Adipocyte (in vitro differentiated cells): ENCODE measurements around the gene KRTAP21-3.
"Not testable (repeated sequence)": the region's sequence is repeated elsewhere in the genome, so short reads cannot be mapped to it uniquely, and the experiment has no call there.

Experiments used
- DNase-seq: peaks from one replicate; pipeline ENCODE4 v3.0.0-alpha.2; 2015; ENCODE audit warnings: low read depth
- H3K27me3 ChIP-seq: replicated peaks from 2 replicates; pipeline ENCODE4 v1.7.0; 2013; ENCODE audit warnings: mild to moderate bottlenecking, low read length, moderate library complexity; ENCODE audit not compliant: control insufficient read depth, insufficient read depth
- H3K36me3 ChIP-seq: 2 replicates; pipeline ENCODE4 v1.7.0; 2013; ENCODE audit warnings: low read length, mild to moderate bottlenecking, moderate library complexity; ENCODE audit not compliant: control insufficient read depth, insufficient read depth, severe bottlenecking
- H3K4me1 ChIP-seq: 2 replicates; pipeline ENCODE4 v1.7.0; 2013; ENCODE audit warnings: mild to moderate bottlenecking, low read length, moderate library complexity; ENCODE audit not compliant: control insufficient read depth, insufficient read depth
- H3K4me3 ChIP-seq: 2 replicates; pipeline ENCODE4 v1.7.0; 2013; ENCODE audit warnings: mild to moderate bottlenecking, low read length, moderate library complexity
- H3K9ac ChIP-seq: 2 replicates; pipeline ENCODE4 v1.7.0; 2013; ENCODE audit warnings: mild to moderate bottlenecking, low read length, moderate library complexity
- H3K9me3 ChIP-seq: 2 replicates; pipeline ENCODE4 v1.7.0; 2013; ENCODE audit warnings: mild to moderate bottlenecking, low read length, moderate library complexity; ENCODE audit not compliant: control insufficient read depth

Gene KRTAP21-3

DNA sequence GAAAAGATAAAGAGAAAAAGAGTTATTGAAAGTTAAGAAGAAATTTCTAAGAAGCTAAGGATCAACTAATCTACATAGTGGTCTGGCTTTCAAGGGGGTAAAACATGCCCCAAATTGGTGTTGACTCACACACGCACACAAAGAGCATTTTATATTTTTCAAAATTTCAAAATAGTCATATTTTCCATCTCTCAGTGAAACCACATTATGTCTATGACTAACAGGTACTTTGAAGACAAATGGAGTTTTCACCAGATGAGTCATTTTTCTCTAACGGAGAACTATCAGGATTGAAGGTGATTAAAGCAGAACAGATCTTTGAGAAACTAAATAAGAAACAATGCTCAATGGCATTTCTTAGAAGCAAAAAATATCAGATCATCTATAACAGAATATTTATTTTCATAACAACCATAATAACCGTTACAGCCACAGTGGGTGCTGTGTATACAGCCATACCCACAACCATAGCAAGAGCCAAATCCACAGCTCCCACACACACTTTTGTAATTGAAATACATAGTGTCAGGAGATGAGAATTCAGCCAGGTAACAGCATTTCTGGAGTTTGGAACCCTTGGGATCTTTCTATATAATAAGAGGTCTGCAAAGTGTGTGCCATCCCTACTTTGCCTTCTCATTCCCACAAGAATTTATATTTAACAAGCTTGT lies at the start of gene KRTAP21-3:
TSS of gene KRTAP21-3 (minus strand) at position 539 of the 671 bp plus-strand sequence. CDS start at position 521, 18 bp downstream.
- no peaks in the 10 kb centered on the region for H3K27me3 ChIP-seq
- DNase-seq = no peak
- H3K9me3 ChIP-seq = no peaks in the 10 kb centered on the region
- no peaks in the 10 kb centered on the region for H3K36me3 ChIP-seq
- H3K9ac ChIP-seq = no peak within 1 kb of the TSS
- no peaks in the 10 kb centered on the region for H3K4me1 ChIP-seq
- no peak within 1 kb of the TSS for H3K4me3 ChIP-seq

DNA sequence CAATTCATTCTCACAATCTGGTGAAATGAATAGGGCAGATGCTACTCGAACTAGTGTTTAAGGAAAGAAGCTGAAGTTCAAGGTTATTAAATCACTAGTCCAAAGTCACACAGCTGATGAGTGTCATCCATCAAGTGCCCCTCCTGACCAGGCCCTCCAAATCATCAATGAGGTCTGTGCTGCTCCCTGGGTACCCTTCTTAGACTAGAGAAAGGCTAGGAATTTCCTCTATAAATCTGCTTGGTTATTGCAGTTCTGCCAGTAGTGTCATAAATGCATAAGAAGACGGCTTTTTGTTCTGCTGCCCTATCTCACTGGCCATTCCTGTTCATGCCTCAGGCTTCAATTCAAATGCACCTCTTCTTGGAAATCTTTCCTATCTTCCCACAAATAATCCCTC lies 42.2 kb upstream of the KRTAP21-3 start:
- H3K4me3 ChIP-seq = no peak overlapping the region
- no peaks in the 10 kb centered on the region for H3K27me3 ChIP-seq
- H3K9ac ChIP-seq = no peak overlapping the region
- DNase-seq = no peak
- H3K4me1 ChIP-seq = no peaks in the 10 kb centered on the region
- H3K36me3 ChIP-seq = no peaks in the 10 kb centered on the region
- no peaks in the 10 kb centered on the region for H3K9me3 ChIP-seq

- Histone ChIP-seq H3K27me3 (no peaks in the 10 kb centered on the region), H3K4me3 (no peak overlapping the region), H3K36me3 (no peaks in the 10 kb centered on the region), H3K4me1 (no peaks in the 10 kb centered on the region), H3K9me3 (no peaks in the 10 kb centered on the region), H3K9ac (no peak overlapping the region)
- DNase-seq = no peak
Observed at GRCh38 chr21:30758306-30758705, 39.7 kb upstream of the KRTAP21-3 start.

- H3K4me1 ChIP-seq, H3K4me3 ChIP-seq, H3K9ac ChIP-seq, H3K27me3 ChIP-seq, DNase-seq, H3K36me3 ChIP-seq, H3K9me3 ChIP-seq: not testable (repeated sequence)
Observed at GRCh38 chr21:30755328-30755727, 36.8 kb upstream of the KRTAP21-3 start, which contains the start of gene KRTAP21-1. TSS of gene KRTAP21-1 (minus strand) at chr21:30755428. CDS start at chr21:30755378, 50 bp downstream.

- no peaks in the 10 kb centered on the region for H3K36me3 ChIP-seq
- H3K9me3 ChIP-seq = no peaks in the 10 kb centered on the region
- no peaks in the 10 kb centered on the region for H3K4me1 ChIP-seq
- H3K27me3 ChIP-seq = no peaks in the 10 kb centered on the region
- no peak within 1 kb of the TSS for H3K9ac ChIP-seq
- H3K4me3 ChIP-seq = no peak within 1 kb of the TSS
- DNase-seq = no peak
Observed at GRCh38 chr21:30747159-30747558, 28.6 kb upstream of the KRTAP21-3 start, which contains the start of gene KRTAP21-2. TSS of gene KRTAP21-2 (minus strand) at chr21:30747259. CDS start at chr21:30747202, 57 bp downstream.

- H3K36me3 ChIP-seq = no peaks in the 10 kb centered on the region
- H3K9me3 ChIP-seq = no peaks in the 10 kb centered on the region
- no peak overlapping the region for H3K9ac ChIP-seq
- no peak overlapping the region for H3K4me3 ChIP-seq
- no peaks in the 10 kb centered on the region for H3K4me1 ChIP-seq
- no peaks in the 10 kb centered on the region for H3K27me3 ChIP-seq
- DNase-seq = no peak
Observed at GRCh38 chr21:30740462-30740861, 21.9 kb upstream of the KRTAP21-3 start.

DNA sequence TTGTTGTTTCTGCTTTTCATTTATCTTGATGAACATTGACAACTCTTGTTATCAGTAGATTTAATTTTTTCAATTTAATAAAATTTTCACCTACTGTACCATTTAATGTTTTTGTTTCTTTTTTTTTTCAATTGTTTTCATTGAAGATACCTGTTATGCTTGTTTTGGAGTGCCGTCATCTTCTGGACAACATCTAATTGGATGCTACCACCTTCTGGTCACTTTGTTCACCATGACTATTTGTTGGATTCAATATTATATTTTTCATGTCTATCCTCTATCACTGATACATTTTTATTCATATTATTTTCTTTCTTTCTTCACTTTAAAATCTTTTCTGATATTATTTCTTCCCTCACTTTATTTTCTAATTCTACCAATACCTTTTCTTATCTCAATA lies 14.4 kb upstream of the KRTAP21-3 start:
- H3K9ac ChIP-seq = no peak overlapping the region
- no peaks in the 10 kb centered on the region for H3K9me3 ChIP-seq

GRCh38 chr21:30726726-30727125 lies 8.1 kb upstream of the KRTAP21-3 start:
- H3K4me1 ChIP-seq = no peaks in the 10 kb centered on the region

More for the DNA sequence above, 14.4 kb upstream of the KRTAP21-3 start:
- Histone ChIP-seq H3K36me3 (no peaks in the 10 kb centered on the region), H3K4me1 (no peaks in the 10 kb centered on the region), H3K27me3 (no peaks in the 10 kb centered on the region), H3K4me3 (no peak overlapping the region)
- no peak for DNase-seq

GRCh38 chr21:30719401-30719800 lies 824 bp upstream of the KRTAP21-3 start:
- H3K36me3 ChIP-seq = no peaks in the 10 kb centered on the region
- DNase-seq = no peak
- H3K9ac ChIP-seq = no peak overlapping the region
- no peaks in the 10 kb centered on the region for H3K4me1 ChIP-seq
- H3K27me3 ChIP-seq = no peaks in the 10 kb centered on the region
- no peaks in the 10 kb centered on the region for H3K9me3 ChIP-seq
- H3K4me3 ChIP-seq = no peak overlapping the region

More at GRCh38 chr21:30726726-30727125, 8.1 kb upstream of the KRTAP21-3 start:
- Histone ChIP-seq H3K4me3 (no peak overlapping the region), H3K36me3 (no peaks in the 10 kb centered on the region), H3K9ac (no peak overlapping the region), H3K27me3 (no peaks in the 10 kb centered on the region), H3K9me3 (peaks cover 7% of the 10 kb centered on the region)
- DNase-seq = no peak

GRCh38 chr21:30717105-30717504 lies 1.5 kb downstream of the KRTAP21-3 start:
- Histone ChIP-seq H3K9me3 (peaks cover 4% of the 10 kb centered on the region), H3K4me3 (no peak overlapping the region), H3K9ac (no peak overlapping the region), H3K27me3 (no peaks in the 10 kb centered on the region), H3K36me3 (no peaks in the 10 kb centered on the region), H3K4me1 (no peaks in the 10 kb centered on the region)
- no peak for DNase-seq

- DNase-seq = no peak
- no peaks in the 10 kb centered on the region for H3K27me3 ChIP-seq
- H3K4me3 ChIP-seq = no peak overlapping the region
- no peaks in the 10 kb centered on the region for H3K36me3 ChIP-seq
- H3K4me1 ChIP-seq = no peaks in the 10 kb centered on the region
- H3K9me3 ChIP-seq = peaks cover 4% of the 10 kb centered on the region
- H3K9ac ChIP-seq = no peak overlapping the region
Observed at GRCh38 chr21:30714946-30715345, 3.6 kb downstream of the KRTAP21-3 start.

- H3K4me3 ChIP-seq = no peak overlapping the region
- H3K9me3 ChIP-seq = peaks cover 4% of the 10 kb centered on the region
- H3K36me3 ChIP-seq = no peaks in the 10 kb centered on the region
- DNase-seq = no peak
- H3K9ac ChIP-seq = no peak overlapping the region
- no peaks in the 10 kb centered on the region for H3K4me1 ChIP-seq
- no peaks in the 10 kb centered on the region for H3K27me3 ChIP-seq
Observed at GRCh38 chr21:30714456-30714855, 4.1 kb downstream of the KRTAP21-3 start.
